CD4-positive, alpha-beta T cell treated with Interleukin-17A for 4 hours (primary cell): ENCODE results near the gene GDF10.

ENCODE experiments used
- DNase-seq: peaks from one replicate; pipeline ENCODE4 v3.0.0-alpha.2; 2020; ENCODE audit warnings: mixed read lengths

Gene GDF10

GRCh38 chr10:47299611-47300428 lies at the start of gene GDF10:
GDF10 (plus strand) TSS chr10:47300197; CDS start chr10:47300652, 455 bp downstream.
- peak; percentile 48 for DNase-seq

- DNase-seq: no peak
These were observed 47.8 kb upstream of the GDF10 start for GRCh38 chr10:47252093-47252780.

GRCh38 chr10:47253030-47253637 lies 46.9 kb upstream of the GDF10 start:
- DNase-seq: no peak

- DNase-seq: no peak
These were observed 46.2 kb upstream of the GDF10 start for GRCh38 chr10:47253651-47254375.

- DNase-seq: no peak
These were observed 45.4 kb upstream of the GDF10 start for GRCh38 chr10:47254611-47255010.

- no peak for DNase-seq
These were observed 44.8 kb upstream of the GDF10 start for GRCh38 chr10:47255033-47255813.

GRCh38 chr10:47255866-47256265 lies 44.1 kb upstream of the GDF10 start:
- DNase-seq: no peak

- DNase-seq: no peak
These were observed 43.2 kb upstream of the GDF10 start for GRCh38 chr10:47256751-47257336.

- DNase-seq: peak; percentile 24
These were observed 42.4 kb upstream of the GDF10 start for GRCh38 chr10:47257396-47258120.

- no peak for DNase-seq
These were observed 41.1 kb upstream of the GDF10 start for GRCh38 chr10:47258921-47259320.

- no peak for DNase-seq
These were observed 40.5 kb upstream of the GDF10 start for GRCh38 chr10:47259466-47259865.

- peak; percentile 53 for DNase-seq
These were observed 39.4 kb upstream of the GDF10 start for GRCh38 chr10:47260505-47261111.

GRCh38 chr10:47261121-47261520 lies 38.9 kb upstream of the GDF10 start:
- peak; percentile 71 for DNase-seq

GRCh38 chr10:47261556-47261955 lies 38.4 kb upstream of the GDF10 start:
- DNase-seq: no peak

GRCh38 chr10:47262606-47263533 lies 37.1 kb upstream of the GDF10 start:
- no peak for DNase-seq

GRCh38 chr10:47264797-47265281 lies 35.2 kb upstream of the GDF10 start:
- DNase-seq: peak; percentile 79

- DNase-seq: no peak
These were observed 33.4 kb upstream of the GDF10 start for GRCh38 chr10:47266602-47267001.

- no peak for DNase-seq
These were observed 31.3 kb upstream of the GDF10 start for GRCh38 chr10:47268696-47269095.

GRCh38 chr10:47269294-47269693 lies 30.7 kb upstream of the GDF10 start:
- DNase-seq: peak; percentile 40
